GM23248 (cell line): ENCODE measurements around the gene CEBPZ. TPM values are rescaled to one million over a fixed set of nuclear protein-coding genes. Genes with fewer than 3 reads are reported as not detected.

Experiments
- DNase-seq: peaks from one replicate; pipeline ENCODE4 v3.0.0-alpha.2; 2015
- H2AFZ ChIP-seq: fragments of 200-600 bp; sonication (generic); 2 replicates; pipeline ENCODE4 v1.6.1; 2016; ENCODE audit warnings: antibody characterized with exemption
- H3F3A ChIP-seq: fragments of 200-600 bp; sonication (generic); 2 replicates; pipeline ENCODE4 v1.6.1; 2016; ENCODE audit warnings: mild to moderate bottlenecking, antibody characterized with exemption, mixed run types; ENCODE audit not compliant: insufficient read depth
- H3K27ac ChIP-seq: fragments of 200-600 bp; sonication (generic); 2 replicates; pipeline ENCODE4 v1.5.1; 2016; ENCODE audit warnings: mild to moderate bottlenecking
- H3K27me3 ChIP-seq: fragments of 200-600 bp; sonication (generic); replicated peaks from 2 replicates; pipeline ENCODE4 v1.6.1; 2016; ENCODE audit warnings: mild to moderate bottlenecking; ENCODE audit not compliant: insufficient read depth
- H3K36me3 ChIP-seq: fragments of 200-600 bp; sonication (generic); 2 replicates; pipeline ENCODE4 v1.6.1; 2016; ENCODE audit warnings: low read depth, mild to moderate bottlenecking
- H3K4me1 ChIP-seq: fragments of 200-600 bp; sonication (generic); 2 replicates; pipeline ENCODE4 v1.6.1; 2016; ENCODE audit warnings: mild to moderate bottlenecking; ENCODE audit not compliant: insufficient read depth
- H3K4me2 ChIP-seq: fragments of 200-600 bp; sonication (generic); one replicate; pipeline ENCODE4 v1.6.1; 2016; ENCODE audit warnings: mild to moderate bottlenecking; ENCODE audit not compliant: unreplicated experiment
- H3K4me3 ChIP-seq: fragments of 200-600 bp; sonication (generic); 2 replicates; pipeline ENCODE4 v1.5.1; 2016; ENCODE audit warnings: mild to moderate bottlenecking
- H3K79me2 ChIP-seq: fragments of 200-600 bp; sonication (generic); 2 replicates; pipeline ENCODE4 v1.6.1; 2016; ENCODE audit warnings: mild to moderate bottlenecking; ENCODE audit not compliant: insufficient read depth
- H3K9ac ChIP-seq: fragments of 200-600 bp; sonication (generic); 2 replicates; pipeline ENCODE4 v1.6.1; 2016; ENCODE audit warnings: mild to moderate bottlenecking
- H3K9me2 ChIP-seq: fragments of 200-600 bp; sonication (generic); 2 replicates; pipeline ENCODE4 v1.6.1; 2016; ENCODE audit warnings: mixed run types, mild to moderate bottlenecking, moderate library complexity; ENCODE audit not compliant: insufficient read depth
- H3K9me3 ChIP-seq: fragments of 200-600 bp; sonication (generic); one replicate; pipeline ENCODE4 v1.6.1; 2017; ENCODE audit warnings: low read depth
- H4K20me1 ChIP-seq: fragments of 200-600 bp; sonication (generic); 2 replicates; pipeline ENCODE4 v1.6.0; 2016; ENCODE audit not compliant: insufficient read depth
- EZH2 ChIP-seq: fragments of 200-600 bp; sonication (generic); IDR thresholded peaks from 2 replicates; pipeline ENCODE4 v1.6.1; 2018; ENCODE audit warnings: antibody characterized with exemption, mild to moderate bottlenecking; ENCODE audit not compliant: insufficient read depth, poor library complexity, severe bottlenecking
- EZH2phosphoT487 ChIP-seq: fragments of 200-600 bp; sonication (generic); IDR thresholded peaks from 2 replicates; pipeline ENCODE4 v1.6.1; 2018; ENCODE audit warnings: antibody characterized with exemption, moderate library complexity, mild to moderate bottlenecking, low read depth; ENCODE audit not compliant: insufficient read depth
- WGBS, 2 experiments: methylation state at CpG; one replicate each; pipeline ENCODE4 v1.1.6; 2015 to 2017; ENCODE audit warnings: low lambda C conversion rate in 2 of 2, low coverage in 1 of 2; ENCODE audit errors: missing lambda C conversion rate in 2 of 2; 5-methylcytosine and 5-hydroxymethylcytosine counted together
- in situ Hi-C: fragments of 300-500 bp; cut with MboI; formaldehyde crosslinking; loops from 2 replicates; pipeline ENCODE4 v1.15.0; 2020
- polyA plus RNA-seq: library from polyadenylated mRNA; unstranded; fragments of >200 nt; fragmentation: Nextera tagmentation; extraction: Ambion mirVana; gene quantifications from 2 replicates; pipeline ENCODE4 v1.2.1, GENCODE V29; 2016
- total RNA-seq: library from RNA; depleted of rRNA; stranded (reverse); fragments of >200 nt; shearing (Covaris generic); gene quantifications from 2 replicates; pipeline ENCODE4 v1.2.3, GENCODE V29; 2014

Gene CEBPZ
- total and polyA plus RNA-seq, 2 experiments from 2014 or later, result 23.0 to 34.0 TPM

GRCh38 chr2:37181726-37182684, 49.4 kb downstream of the CEBPZ start:
- Histone ChIP-seq H3K9me2 (no peaks in the 10 kb centered on the region), H3K4me1 (peaks cover 11% of the 10 kb centered on the region), H4K20me1 (no peaks in the 10 kb centered on the region), H3F3A (no peaks in the 10 kb centered on the region), H3K36me3 (no peaks in the 10 kb centered on the region), H3K27me3 (no peaks in the 10 kb centered on the region), H3K9ac (no peak overlapping the region), H3K9me3 (no peaks in the 10 kb centered on the region), H3K27ac (no peak overlapping the region), H3K4me2 (peak overlapping the region; percentile 57), H3K79me2 (no peaks in the 10 kb centered on the region), H3K4me3 (no peak overlapping the region), H2AFZ (no peak overlapping the region)
- no peak for TF ChIP-seq EZH2phosphoT487
- no peak for TF ChIP-seq EZH2
- 63 to 64% methylated on average over 17 of the region's 17 CpGs for whole genome bisulfite sequencing, 2 experiments
- in situ Hi-C loops, result no loop called here
- DNase-seq, result peak; percentile 59

- 85 to 87% methylated on average over 5 of the region's 5 CpGs for WGBS, 2 experiments
- Histone ChIP-seq H3K36me3 (no peaks in the 10 kb centered on the region), H3K27ac (no peak overlapping the region), H3K4me2 (no peak overlapping the region), H3K4me3 (no peak overlapping the region), H3K79me2 (no peaks in the 10 kb centered on the region), H3K9me2 (no peaks in the 10 kb centered on the region), H3K9ac (no peak overlapping the region), H3K27me3 (no peaks in the 10 kb centered on the region), H3F3A (no peaks in the 10 kb centered on the region), H4K20me1 (no peaks in the 10 kb centered on the region), H2AFZ (no peak overlapping the region), H3K4me1 (peaks cover 11% of the 10 kb centered on the region), H3K9me3 (no peaks in the 10 kb centered on the region)
- in situ Hi-C loops, result no loop called here
- TF ChIP-seq EZH2phosphoT487 (no peak), EZH2 (no peak)
- no peak for DNase-seq
Measured at GRCh38 chr2:37180640-37181039, 50.8 kb downstream of the CEBPZ start.

GRCh38 chr2:37180006-37180639, 51.3 kb downstream of the CEBPZ start:
- H3K4me2 ChIP-seq, result no peak overlapping the region
- in situ Hi-C loops, result no loop called here

GRCh38 chr2:37173741-37174140, 57.7 kb downstream of the CEBPZ start:
- Histone ChIP-seq H3K79me2 (no peaks in the 10 kb centered on the region), H3K4me3 (no peak overlapping the region), H4K20me1 (no peaks in the 10 kb centered on the region), H3K9me3 (no peaks in the 10 kb centered on the region), H3K9me2 (no peaks in the 10 kb centered on the region), H3K27me3 (no peaks in the 10 kb centered on the region), H3K4me1 (no peaks in the 10 kb centered on the region), H3K9ac (no peak overlapping the region), H3K36me3 (no peaks in the 10 kb centered on the region), H2AFZ (no peak overlapping the region), H3K27ac (no peak overlapping the region), H3F3A (no peaks in the 10 kb centered on the region), H3K4me2 (no peak overlapping the region)
- 64 to 77% methylated on average over 1 of the region's 1 CpG for WGBS, 2 experiments
- no peak for DNase-seq
- in situ Hi-C loops, result no loop called here
- no peak for TF ChIP-seq EZH2
- TF ChIP-seq EZH2phosphoT487, result no peak

More at GRCh38 chr2:37180006-37180639, 51.3 kb downstream of the CEBPZ start:
- H3F3A ChIP-seq, result no peaks in the 10 kb centered on the region
- peak overlapping the region; percentile 16; the same call in 1 of the 2 replicates for H2AFZ ChIP-seq
- no peaks in the 10 kb centered on the region for H3K79me2 ChIP-seq
- no peaks in the 10 kb centered on the region for H3K36me3 ChIP-seq
- no peak for TF ChIP-seq EZH2phosphoT487
- no peaks in the 10 kb centered on the region for H3K27me3 ChIP-seq
- H4K20me1 ChIP-seq, result no peaks in the 10 kb centered on the region
- H3K4me1 ChIP-seq, result peaks cover 11% of the 10 kb centered on the region
- H3K27ac ChIP-seq, result no peak overlapping the region
- no peaks in the 10 kb centered on the region for H3K9me3 ChIP-seq
- H3K9ac ChIP-seq, result no peak overlapping the region
- 37 to 43% methylated on average over 4 of the region's 4 CpGs for WGBS, 2 experiments
- no peak overlapping the region for H3K4me3 ChIP-seq
- DNase-seq, result no peak
- H3K9me2 ChIP-seq, result no peaks in the 10 kb centered on the region
